GM21737 (cell line): ENCODE measurements around the gene REPIN1.

Experiments
- ATAC-seq: cut with Tn5 transposase; IDR thresholded peaks from one replicate; pipeline ENCODE4 v1.9.1; 2021; ENCODE audit warnings: mild to moderate bottlenecking, moderate library complexity; ENCODE audit not compliant: unreplicated experiment

Gene REPIN1

GRCh38 chr7:150336746-150337145 is 31.9 kb upstream of the REPIN1 start:
- no peak for ATAC-seq

- ATAC-seq: no peak
Observed at GRCh38 chr7:150337179-150337578, 31.4 kb upstream of the REPIN1 start.

GRCh38 chr7:150337659-150338081 is 31.0 kb upstream of the REPIN1 start:
- ATAC-seq: no peak

- no peak for ATAC-seq
Observed at GRCh38 chr7:150338166-150338829, 30.3 kb upstream of the REPIN1 start.

- no peak for ATAC-seq
Observed at GRCh38 chr7:150339409-150339809, 29.2 kb upstream of the REPIN1 start.

- ATAC-seq: no peak
Observed at GRCh38 chr7:150340024-150340749, 28.4 kb upstream of the REPIN1 start.

GRCh38 chr7:150340875-150341262 is 27.8 kb upstream of the REPIN1 start:
- ATAC-seq: no peak

GRCh38 chr7:150341263-150342120 is 27.1 kb upstream of the REPIN1 start, which contains the start of gene RARRES2:
RARRES2 (minus strand) TSS chr7:150341629; CDS start chr7:150340609, 1,020 bp downstream.
- ATAC-seq: no peak

GRCh38 chr7:150342121-150342408 is 26.6 kb upstream of the REPIN1 start:
- no peak for ATAC-seq

- ATAC-seq: no peak
Observed at GRCh38 chr7:150343225-150343624, 25.4 kb upstream of the REPIN1 start.

- no peak for ATAC-seq
Observed at GRCh38 chr7:150344299-150344698, 24.3 kb upstream of the REPIN1 start.

- no peak for ATAC-seq
Observed at GRCh38 chr7:150345012-150345411, 23.6 kb upstream of the REPIN1 start.

- ATAC-seq: no peak
Observed at GRCh38 chr7:150346922-150347321, 21.7 kb upstream of the REPIN1 start.

GRCh38 chr7:150351587-150352194 is 16.9 kb upstream of the REPIN1 start:
- no peak for ATAC-seq

- no peak for ATAC-seq
Observed at GRCh38 chr7:150355666-150356059, 13.0 kb upstream of the REPIN1 start.

- ATAC-seq: no peak
Observed at GRCh38 chr7:150356265-150356897, 12.2 kb upstream of the REPIN1 start.

- ATAC-seq: no peak
Observed at GRCh38 chr7:150357270-150357669, 11.4 kb upstream of the REPIN1 start.

- no peak for ATAC-seq
Observed at GRCh38 chr7:150357771-150358427, 10.7 kb upstream of the REPIN1 start.

GRCh38 chr7:150358433-150358832 is 10.2 kb upstream of the REPIN1 start:
- no peak for ATAC-seq

GRCh38 chr7:150358988-150359621 is 9.5 kb upstream of the REPIN1 start:
- ATAC-seq: no peak
